ENCODE results near the gene GALNT1.

The GALNT1 gene

GRCh38 chr18:35688757-35689156, 107.2 kb downstream of the GALNT1 start:
- Histone ChIP-seq H2AFZ (ENCODE audit: low read depth) (no peak overlapping the region), H4K20me1 (ENCODE audit: insufficient read depth) (no peaks in the 10 kb centered on the region), H3K36me3 (ENCODE audit: insufficient read depth) (no peaks in the 10 kb centered on the region), H3K79me2 (ENCODE audit: insufficient read depth, low read depth) (no peaks in the 10 kb centered on the region), H3K27me3 (ENCODE audit: insufficient read depth, low read depth) (no peaks in the 10 kb centered on the region), H3K4me2 (no peak overlapping the region), H3K4me3 (IDR thresholded peaks at IDR 0.05; ENCODE audit: insufficient read depth, low read depth, low read length) (no peak overlapping the region), H3K4me1 (ENCODE audit: low read depth, poor library complexity, severe bottlenecking) (peaks cover 6% of the 10 kb centered on the region), H3K27ac (no peak overlapping the region), H3K9ac (no peak overlapping the region)
- no peak for TF ChIP-seq CTCF (conservative IDR thresholded peaks at IDR 0.05; ENCODE audit: low read depth, low read length)

- Histone ChIP-seq H3K4me2 (no peak overlapping the region), H3K79me2 (ENCODE audit: insufficient read depth, low read depth) (no peaks in the 10 kb centered on the region), H3K4me3 (IDR thresholded peaks at IDR 0.05; ENCODE audit: insufficient read depth, low read depth, low read length) (no peak overlapping the region), H3K4me1 (ENCODE audit: low read depth, poor library complexity, severe bottlenecking) (peaks cover 13% of the 10 kb centered on the region), H3K27me3 (ENCODE audit: insufficient read depth, low read depth) (no peaks in the 10 kb centered on the region), H2AFZ (ENCODE audit: low read depth) (no peak overlapping the region), H3K27ac (no peak overlapping the region), H4K20me1 (ENCODE audit: insufficient read depth) (no peaks in the 10 kb centered on the region), H3K9ac (no peak overlapping the region), H3K36me3 (ENCODE audit: insufficient read depth) (no peaks in the 10 kb centered on the region)
- no peak for TF ChIP-seq CTCF (conservative IDR thresholded peaks at IDR 0.05; ENCODE audit: low read depth, low read length)
Measured at GRCh38 chr18:35689728-35690127, 108.2 kb downstream of the GALNT1 start.

GRCh38 chr18:35691625-35692024, 110.1 kb downstream of the GALNT1 start:
- Histone ChIP-seq H3K4me1 (ENCODE audit: low read depth, poor library complexity, severe bottlenecking) (peaks cover 18% of the 10 kb centered on the region), H3K9ac (no peak overlapping the region), H3K4me2 (no peak overlapping the region), H3K36me3 (ENCODE audit: insufficient read depth) (no peaks in the 10 kb centered on the region), H3K79me2 (ENCODE audit: insufficient read depth, low read depth) (no peaks in the 10 kb centered on the region), H3K27ac (no peak overlapping the region), H2AFZ (ENCODE audit: low read depth) (no peak overlapping the region), H4K20me1 (ENCODE audit: insufficient read depth) (no peaks in the 10 kb centered on the region), H3K4me3 (IDR thresholded peaks at IDR 0.05; ENCODE audit: insufficient read depth, low read depth, low read length) (no peak overlapping the region), H3K27me3 (ENCODE audit: insufficient read depth, low read depth) (no peaks in the 10 kb centered on the region)
- no peak for TF ChIP-seq CTCF (conservative IDR thresholded peaks at IDR 0.05; ENCODE audit: low read depth, low read length)

GRCh38 chr18:35692866-35693265, 111.3 kb downstream of the GALNT1 start:
- no peak overlapping the region for H2AFZ ChIP-seq (ENCODE audit: low read depth)
- no peak overlapping the region for H3K4me2 ChIP-seq
- no peaks in the 10 kb centered on the region for H3K27me3 ChIP-seq (ENCODE audit: insufficient read depth, low read depth)
- H3K4me3 ChIP-seq (IDR thresholded peaks at IDR 0.05; ENCODE audit: insufficient read depth, low read depth, low read length), result no peak overlapping the region
- H3K27ac ChIP-seq, result no peak overlapping the region
- no peak overlapping the region for H3K9ac ChIP-seq
- peaks cover 18% of the 10 kb centered on the region for H3K4me1 ChIP-seq (ENCODE audit: low read depth, poor library complexity, severe bottlenecking)
- H3K79me2 ChIP-seq (ENCODE audit: insufficient read depth, low read depth), result no peaks in the 10 kb centered on the region
- no peaks in the 10 kb centered on the region for H4K20me1 ChIP-seq (ENCODE audit: insufficient read depth)
- H3K36me3 ChIP-seq (ENCODE audit: insufficient read depth), result no peaks in the 10 kb centered on the region
- no peak for TF ChIP-seq CTCF (conservative IDR thresholded peaks at IDR 0.05; ENCODE audit: low read depth, low read length)

Measured in KMS-11 (cell line).